HCEC 1CT (cell line): ENCODE measurements around the gene SLC25A13.
A peak's percentile ranks its signal among the peaks of the same experiment; 100 is the strongest.

ENCODE experiments used
- DNase-seq: peaks from one replicate; pipeline ENCODE4 v3.0.0-alpha.2; 2017

Gene SLC25A13

DNA sequence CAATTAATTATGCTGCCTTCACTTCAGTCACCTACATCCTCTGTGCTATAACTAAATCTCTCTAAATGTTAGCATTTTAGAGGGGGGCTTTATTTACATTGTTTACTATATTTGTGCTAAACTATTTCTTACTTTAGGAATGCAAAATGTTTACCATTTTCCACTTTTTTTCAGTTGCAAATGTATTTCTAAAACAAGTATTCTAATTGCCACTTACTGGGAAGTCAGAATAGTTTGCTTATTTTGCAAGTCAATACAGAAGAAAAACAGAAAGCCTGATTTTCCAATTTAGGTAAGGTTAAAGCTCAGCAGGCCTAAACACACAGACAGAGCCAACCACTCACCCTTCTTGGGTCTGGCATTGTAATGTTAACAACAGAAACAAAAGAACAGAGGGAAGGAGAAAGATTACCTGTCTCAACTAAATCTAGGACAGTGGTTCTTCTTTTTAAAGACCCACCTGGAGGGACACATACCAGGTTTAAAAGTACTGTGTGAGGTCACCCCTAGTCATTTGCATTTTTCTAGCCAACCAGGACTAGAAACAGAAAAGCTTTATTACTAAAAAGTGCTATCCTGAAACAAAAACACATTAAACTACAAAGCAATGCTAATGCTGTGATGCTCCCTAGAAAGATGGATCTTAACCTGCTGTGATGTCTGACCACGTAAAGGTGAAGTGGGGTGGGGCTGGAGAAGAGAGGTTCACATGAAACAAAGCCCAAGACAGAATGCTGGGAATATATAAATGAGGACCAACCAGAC is 178.2 kb downstream of the SLC25A13 start:
- no peak for DNase-seq

DNA sequence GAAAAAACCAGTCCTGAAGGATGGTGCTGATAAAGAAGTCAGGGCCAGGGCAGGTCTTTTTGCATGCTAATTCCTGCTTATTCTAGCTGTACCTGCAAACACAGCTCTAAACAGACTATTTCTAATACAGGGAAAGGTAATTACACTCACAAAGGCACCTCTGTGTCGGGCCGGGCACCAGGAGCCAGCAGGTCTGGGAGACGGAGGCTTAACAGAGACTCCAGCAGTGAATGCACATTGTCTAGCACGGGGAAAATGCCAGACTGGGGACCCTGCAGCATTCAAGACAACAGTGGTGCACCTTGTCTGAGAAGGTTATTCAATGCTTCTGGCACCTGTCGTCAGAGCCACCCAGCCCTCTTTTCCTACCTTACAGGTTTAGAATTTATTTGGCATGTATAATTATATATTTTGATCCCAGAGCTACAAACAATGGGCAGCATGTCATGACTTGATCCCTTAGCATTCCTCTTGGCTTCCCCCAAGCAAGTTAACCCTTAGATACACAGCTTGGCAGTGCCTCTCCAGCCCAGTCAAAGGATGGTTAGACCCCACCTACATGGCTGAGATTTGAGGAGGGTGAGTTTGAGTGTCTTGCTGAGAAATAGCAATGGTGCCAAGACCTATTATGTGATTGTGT is 185.2 kb downstream of the SLC25A13 start:
- no peak for DNase-seq

DNA sequence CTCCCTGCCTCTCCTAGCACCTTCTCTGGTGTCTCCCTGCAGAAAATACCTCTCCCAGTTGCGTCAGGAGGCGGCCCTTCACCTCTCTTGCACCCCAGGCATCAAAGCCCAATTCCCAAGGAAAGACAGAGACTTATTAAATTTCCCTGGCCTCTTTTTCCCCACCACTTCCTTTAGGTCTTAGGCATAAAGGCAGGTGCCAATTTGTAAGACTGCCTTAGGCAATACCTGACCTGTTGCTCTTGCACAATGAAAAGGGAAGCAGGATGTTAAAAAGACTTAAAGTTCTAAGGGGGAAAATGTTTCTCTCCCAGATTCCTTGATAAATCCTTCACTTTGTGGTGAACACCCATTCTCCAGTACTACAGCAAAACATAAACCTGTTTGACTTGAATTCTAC is 186.7 kb downstream of the SLC25A13 start:
- no peak for DNase-seq

DNA sequence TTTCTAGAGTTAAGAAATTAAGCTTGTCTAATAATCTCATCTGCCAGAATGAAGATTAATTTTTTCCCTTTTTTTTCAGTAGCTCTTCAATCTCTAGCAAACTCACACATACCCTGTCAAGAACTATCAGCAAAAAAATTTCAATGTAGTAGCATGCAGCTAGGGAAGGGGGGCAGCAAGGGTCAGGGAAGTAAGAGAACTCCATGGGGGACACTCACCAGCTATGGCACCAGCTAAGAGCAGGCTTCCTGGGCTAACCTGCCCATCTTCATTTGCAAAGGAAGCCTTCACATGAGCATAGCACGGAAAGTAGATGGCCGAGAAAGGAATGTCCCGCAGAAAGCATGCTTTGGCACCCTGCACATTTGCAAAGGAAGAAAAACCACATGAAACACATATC is 190.4 kb downstream of the SLC25A13 start:
- DNase-seq, result no peak

DNA sequence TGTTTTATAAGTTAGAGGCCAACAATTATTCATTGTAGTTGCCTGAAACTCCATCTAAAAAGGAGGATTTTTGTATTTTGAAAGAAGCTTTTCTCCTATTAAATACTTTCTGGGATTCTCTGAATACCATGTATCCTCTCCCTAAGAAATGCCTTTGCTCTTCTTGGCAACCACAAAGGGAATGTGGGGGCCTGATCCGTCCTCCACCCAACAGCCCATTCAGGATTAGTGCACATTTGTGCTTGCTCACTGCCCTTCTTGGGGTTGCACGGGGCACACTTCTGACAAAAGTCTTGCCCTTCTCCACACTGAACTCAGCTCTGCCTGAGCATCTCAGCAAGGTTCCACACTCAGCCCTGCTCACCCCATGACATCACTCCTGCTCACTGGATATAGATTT is 194.2 kb downstream of the SLC25A13 start:
- DNase-seq, result no peak

DNA sequence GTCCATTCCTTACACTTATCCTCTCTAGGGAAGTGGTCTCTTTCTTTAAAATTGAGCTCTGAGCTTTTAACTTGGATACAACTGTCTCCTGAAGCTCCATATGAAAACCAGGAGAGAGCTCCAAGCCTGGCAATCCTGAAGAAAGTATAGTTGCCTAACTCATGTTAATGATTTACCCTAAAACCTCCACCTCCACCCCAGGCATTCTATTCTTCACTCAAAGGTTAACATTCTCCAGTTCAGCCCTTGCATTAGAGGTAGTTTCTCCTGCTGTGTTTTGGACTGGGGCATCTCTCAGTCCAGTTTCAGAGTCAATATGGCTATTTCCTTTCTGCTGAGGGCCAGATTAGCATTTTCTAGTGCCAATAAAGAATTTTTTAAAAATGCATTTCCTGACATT is 195.5 kb downstream of the SLC25A13 start:
- no peak for DNase-seq

DNA sequence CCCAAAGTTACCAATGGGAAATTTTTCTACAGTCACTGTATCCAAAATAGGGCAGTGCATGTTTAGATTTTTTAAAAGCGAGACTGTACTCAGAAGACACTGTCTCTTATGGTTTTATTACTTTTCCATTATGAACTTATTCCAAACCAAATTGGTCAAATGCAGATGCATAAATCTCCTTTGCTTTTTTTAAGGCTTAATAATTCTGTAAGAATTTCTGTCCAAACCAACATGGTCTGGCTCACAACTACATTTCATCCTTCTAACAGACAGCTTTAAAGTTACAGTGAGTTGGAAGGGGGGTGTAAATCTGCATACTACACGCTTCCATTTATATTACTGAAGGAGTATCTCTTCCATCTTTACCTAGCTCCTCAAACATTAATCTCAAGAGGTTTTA is 199.2 kb downstream of the SLC25A13 start:
- DNase-seq, result no peak

DNA sequence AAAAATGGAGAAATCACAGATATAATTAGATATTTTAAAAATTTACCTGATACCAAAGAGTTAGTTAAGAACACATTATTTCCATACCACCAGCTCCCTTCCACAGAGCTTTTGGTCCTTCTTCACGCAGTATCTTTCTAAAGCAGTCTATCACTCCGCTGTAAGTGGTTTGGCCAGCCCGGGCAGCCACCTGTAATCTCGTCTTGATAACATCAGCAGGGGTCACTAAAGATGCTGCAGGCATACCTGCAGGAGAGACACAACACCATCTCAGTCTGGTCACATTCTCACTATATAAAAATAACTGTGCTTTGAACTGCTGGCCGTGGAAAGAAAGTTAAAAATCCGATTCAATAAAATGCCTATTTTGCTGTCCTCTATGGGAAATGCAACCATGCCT is 200.1 kb downstream of the SLC25A13 start:
- DNase-seq, result no peak

DNA sequence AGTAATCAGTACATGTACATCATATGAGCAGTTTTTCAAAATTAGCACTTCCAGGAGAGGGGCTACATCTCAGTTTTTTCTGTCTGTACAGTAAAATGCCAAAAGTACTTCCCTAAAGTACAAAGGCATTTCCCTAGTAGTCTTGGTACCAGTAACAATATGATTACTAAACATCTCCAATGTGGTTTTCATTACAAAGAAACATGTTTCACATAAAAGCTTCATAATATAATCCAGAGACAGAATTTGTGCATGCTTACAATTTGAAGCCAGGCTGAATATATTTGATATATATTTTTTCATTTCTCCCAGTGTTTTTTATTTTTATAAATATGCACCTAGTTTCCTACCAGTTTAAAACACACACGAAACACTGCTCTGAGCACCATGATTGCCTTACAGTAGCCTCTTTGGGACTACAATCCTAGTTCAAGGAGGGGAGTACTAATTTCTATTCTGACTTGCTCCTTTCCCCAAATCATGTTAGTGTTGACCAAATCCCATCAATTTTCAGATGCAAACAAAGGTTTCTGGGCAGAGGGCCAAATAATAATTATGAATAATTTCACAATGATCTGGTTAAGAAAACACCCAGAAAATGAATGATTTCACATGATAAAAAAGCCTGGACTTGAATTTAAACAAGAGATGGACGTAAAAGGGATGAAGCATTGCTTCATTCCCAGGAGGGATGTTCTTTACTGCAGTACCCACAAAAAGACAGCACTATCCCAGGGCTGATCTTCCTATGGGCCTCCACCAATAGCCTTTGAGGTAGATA is 201.3 kb downstream of the SLC25A13 start:
- no peak for DNase-seq

DNA sequence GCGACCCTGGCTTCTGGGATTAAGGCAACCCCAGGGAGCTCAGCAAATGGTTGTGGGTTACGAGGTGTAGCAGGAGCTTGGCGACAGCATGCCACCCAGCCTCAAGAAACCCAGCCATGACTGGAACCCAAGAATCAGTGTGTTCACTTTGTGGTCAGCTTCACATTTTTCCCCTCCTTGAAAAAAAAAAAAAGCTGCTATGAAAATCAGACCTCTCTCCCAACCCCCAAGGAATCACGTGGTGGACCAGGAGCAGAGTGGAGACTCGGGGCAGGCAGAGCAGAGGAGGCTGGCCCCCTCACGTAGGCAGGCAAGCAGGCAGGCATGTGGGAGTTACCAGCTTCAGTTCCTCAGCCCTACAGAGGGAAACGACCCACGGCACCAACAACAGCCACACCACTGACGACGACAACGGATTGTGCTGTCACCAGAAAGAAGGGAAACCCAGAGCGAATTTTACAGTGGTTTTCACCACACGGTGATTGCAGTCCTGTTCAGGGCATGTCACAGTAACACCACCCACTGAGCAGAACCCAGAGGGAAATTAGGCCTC is 203.4 kb downstream of the SLC25A13 start:
- DNase-seq, result no peak

DNA sequence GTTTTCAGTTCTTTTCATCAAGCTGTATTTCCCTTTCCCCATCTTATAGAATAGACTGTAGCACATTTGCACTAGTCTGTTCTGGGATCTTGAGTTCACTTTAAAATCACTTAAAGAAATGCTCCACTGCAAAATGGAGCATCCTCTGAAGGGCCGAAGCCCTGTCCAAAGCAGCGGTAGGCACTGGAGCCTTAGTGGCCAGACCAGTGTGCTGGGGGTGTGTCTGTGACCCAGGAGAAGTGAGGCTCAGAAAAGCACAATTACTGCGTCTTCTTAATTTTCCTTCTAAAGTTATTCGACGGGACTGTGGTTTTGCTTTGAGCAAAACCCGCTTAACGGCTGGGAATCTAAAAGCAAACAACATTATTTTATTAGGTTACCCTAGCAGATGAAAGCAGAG is 205.7 kb downstream of the SLC25A13 start:
- DNase-seq, result no peak

DNA sequence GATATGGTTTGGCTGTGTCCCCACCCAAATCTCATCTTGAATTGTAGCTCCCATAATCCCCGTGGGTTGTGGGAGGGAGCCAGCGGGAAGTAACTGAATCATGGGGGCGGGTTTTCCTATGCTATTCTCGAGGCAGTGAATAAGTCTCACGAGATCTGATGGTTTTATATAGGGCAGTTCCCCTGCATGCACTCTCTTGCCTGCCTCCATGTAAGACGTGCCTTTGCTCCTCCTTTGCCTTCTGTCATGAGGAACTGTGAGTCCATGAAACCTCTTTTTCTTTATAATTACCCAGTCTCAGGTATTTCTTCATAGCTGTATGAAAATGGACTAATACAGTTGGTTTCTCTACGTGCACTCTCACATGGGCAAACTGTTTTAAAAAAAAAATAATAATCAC is 207.7 kb downstream of the SLC25A13 start:
- DNase-seq, result no peak

DNA sequence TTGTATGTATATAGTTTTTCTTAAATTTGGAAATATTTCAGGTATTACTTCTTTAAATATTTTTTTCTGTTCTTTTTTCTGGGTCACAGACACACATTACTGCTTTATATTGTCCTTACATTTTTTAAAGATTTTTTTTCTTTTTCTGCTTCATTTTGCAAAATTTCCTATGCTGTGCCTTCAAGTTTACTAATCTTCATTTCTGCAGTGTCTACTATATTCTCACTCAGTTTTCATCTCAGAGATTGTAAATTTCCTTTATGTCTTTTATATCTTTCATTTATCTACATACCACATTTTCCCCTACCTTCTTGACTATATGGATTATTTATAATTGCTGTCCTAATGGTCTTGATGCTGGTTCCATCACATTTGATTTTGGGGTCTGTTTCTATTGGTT is 210.5 kb downstream of the SLC25A13 start:
- no peak for DNase-seq

DNA sequence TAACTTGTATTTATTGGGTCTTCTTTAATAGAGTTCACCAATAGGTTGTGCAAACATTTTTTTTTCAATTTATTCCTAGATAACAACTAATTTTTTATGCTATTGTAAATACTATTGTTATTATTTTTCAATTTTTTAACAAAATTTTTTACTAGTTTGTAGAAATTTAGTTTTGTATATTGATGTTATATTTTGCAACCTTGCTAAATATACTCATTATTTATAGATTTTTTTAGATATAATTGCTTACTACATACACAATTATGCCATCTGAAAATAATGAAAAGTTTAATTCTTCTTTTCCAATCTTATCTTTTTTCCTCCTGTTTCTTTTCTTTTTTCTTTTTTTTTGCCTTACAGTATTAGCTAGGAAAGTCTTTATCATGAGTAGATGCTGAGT is 216.9 kb downstream of the SLC25A13 start:
- no peak for DNase-seq

DNA sequence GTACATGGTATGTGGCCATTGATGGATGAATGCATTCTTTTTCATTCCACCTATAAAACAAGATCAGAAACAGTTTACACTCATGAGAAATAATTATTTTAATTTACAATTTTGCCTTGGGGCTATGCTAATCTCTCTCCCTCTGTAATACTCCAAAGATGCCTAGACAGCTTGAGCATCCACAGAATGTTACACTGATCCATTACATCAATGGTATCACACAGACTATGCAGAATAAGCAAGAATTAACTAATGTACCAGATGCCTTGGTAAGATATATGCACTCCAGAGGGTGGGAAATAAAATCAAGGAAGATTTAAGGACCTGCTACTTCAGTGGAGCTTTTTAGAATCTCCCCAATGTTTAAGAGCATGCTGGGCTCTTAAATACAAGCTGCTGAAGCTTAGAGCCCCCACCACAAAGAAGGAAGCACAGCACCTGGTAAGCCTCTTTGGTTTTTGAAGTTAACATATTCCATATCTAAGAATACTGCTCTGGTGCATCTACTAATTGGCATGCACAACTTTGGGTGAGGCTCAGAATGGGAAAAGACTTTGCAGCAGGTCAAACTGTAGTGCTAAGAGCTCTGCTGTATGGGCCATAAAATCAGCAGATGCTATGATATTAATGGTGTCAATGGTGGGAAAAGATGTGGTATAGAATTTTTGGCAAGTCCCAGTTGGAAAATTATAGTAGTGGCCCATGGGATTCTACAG is 219.6 kb downstream of the SLC25A13 start:
- no peak for DNase-seq

DNA sequence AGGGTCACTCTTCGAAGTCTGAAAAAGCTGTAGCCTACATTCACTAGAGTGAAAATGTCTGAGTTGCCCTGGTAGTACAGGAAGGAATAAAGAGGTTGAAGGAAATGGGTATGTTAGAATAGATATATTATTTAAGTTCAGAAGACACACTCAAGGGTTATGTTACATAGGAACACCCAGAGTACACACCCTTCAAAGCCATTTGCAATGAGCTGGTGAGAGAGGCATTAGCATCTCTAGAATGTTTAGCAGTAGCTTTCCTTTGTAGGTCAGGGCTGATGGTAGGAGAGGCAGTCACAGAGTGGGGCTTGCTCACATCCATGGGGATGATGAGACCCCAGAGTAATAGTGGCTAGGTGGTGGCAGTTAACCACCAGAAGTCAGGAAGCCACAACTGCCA is 221.2 kb downstream of the SLC25A13 start:
- DNase-seq, result no peak

DNA sequence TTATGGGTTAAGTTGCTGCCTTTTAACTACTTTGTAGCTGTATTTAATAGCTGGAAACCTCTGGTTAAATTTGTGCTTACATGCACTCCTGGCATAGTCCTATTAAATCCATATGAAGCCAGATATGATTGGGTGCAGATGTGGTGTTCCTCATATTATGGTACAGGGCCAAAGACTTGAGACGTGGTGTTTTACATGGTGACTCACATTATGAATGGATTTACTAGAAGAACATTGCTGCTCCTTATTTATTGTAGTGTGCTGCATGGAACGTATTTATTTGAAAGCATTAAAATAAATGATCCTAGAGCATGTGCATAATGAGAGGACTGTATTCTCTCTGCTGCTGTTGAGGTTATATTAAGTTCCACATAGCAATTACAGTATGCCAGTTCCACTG is 224.1 kb downstream of the SLC25A13 start:
- peak; percentile 46 for DNase-seq

DNA sequence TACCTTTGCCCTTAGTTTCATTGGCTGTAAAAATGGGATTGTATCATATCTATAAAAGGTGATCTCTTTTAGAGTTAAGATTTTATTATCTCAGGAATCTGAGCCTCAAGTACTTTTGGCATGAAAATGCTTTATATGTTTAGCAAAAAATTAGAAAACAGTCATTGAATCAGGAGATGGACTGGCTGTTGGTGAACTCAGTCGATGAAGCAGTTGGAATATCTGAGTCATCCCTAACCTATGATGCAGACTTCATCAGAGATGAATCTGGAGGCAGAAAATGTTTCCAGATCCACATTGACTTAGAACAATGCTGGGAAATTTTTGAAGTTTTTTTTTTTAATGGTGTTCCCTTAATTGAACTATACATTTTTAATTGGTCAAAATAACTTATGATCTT is 228.5 kb downstream of the SLC25A13 start:
- DNase-seq, result peak; percentile 81

DNA sequence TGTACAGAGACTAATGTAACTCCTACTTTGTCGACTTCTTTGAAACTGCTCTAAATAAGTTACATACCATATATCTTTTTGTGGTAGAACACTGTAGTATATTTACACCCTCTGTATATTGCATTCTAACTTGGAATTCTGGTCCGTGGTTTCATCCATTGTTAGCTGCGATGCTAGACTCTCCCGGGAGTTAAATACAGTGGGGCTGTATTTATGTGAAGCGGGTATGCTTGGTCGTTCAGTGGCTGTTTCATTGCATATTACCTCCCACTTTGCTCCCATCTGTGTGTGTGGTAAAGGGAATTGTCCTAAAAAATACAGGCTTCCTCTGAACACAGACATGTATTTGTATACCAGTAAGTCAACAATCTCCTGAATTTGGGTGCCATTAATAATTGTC is 231.1 kb downstream of the SLC25A13 start:
- no peak for DNase-seq

DNA sequence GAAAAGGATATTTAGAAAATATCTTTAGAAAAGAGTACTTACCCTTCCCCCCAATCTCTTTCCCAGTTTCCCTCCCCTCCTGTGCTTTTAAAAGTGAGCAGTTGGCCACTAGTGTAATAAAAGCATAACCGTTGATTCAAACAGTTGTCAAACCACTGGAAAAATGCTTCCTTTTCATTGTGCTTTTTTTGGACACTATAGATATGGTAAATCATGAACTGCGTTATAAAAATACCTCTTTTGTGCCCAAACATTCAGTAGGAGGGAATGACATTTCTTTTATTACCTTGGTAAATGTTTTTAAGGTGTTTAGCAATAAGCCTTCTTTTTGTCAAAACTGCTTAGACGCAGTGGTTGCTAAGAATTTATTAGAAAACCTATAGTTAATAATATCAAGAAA is 232.4 kb downstream of the SLC25A13 start:
- DNase-seq, result no peak

DNA sequence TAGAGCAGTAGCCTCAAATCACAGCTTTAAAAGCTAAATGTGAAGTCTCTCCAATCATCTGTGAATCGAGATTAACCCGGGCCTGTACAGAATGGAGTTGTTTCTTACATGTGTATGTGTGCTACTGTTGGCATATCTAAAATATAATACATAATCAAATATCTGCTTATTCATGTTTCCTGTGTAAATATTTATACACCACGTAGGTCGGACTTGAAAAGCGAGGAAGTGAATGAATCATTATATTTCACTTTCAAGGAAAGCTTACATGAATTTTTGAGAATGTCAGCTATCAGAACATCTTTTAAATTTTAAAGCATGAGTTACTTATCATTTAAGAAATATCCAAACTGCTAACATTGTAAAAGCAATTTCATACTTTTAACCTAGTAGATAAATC is 233.3 kb downstream of the SLC25A13 start:
- peak; percentile 58 for DNase-seq

DNA sequence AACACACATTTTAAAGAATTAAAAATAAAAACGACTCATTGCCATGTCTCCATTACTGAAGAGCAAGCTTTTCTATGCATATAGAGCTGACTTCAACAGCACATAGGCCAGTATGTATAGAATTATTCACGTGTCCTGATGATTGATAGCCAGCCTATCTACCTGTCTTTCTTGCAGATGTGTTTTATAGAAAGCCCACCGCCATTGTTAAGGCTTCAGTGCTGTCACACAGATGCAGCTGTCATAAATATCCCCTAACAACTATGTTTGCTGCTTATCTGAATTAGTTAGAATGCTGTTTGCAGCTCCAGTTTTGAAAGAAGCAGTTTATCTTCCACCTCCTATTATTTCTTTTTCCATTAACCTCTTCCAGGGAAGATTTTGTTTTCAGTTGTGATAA is 235.9 kb downstream of the SLC25A13 start:
- no peak for DNase-seq
